AG09319 (cell line): ENCODE measurements around the gene EFHD1.
"Not testable (repeated sequence)": the region's sequence is repeated elsewhere in the genome, so short reads cannot be mapped to it uniquely, and the experiment has no call there.

ENCODE experiments used
- DNase-seq: peaks from one replicate; pipeline ENCODE4 v3.0.0-alpha.2; 2010; ENCODE audit warnings: low read depth; ENCODE audit errors: extremely low read depth
- CTCF ChIP-seq: IDR thresholded peaks from 2 replicates; pipeline ENCODE4 v1.5.1; 2011; ENCODE audit warnings: low read depth, mild to moderate bottlenecking, inconsistent platforms, low read length, moderate library complexity

The EFHD1 gene

DNA sequence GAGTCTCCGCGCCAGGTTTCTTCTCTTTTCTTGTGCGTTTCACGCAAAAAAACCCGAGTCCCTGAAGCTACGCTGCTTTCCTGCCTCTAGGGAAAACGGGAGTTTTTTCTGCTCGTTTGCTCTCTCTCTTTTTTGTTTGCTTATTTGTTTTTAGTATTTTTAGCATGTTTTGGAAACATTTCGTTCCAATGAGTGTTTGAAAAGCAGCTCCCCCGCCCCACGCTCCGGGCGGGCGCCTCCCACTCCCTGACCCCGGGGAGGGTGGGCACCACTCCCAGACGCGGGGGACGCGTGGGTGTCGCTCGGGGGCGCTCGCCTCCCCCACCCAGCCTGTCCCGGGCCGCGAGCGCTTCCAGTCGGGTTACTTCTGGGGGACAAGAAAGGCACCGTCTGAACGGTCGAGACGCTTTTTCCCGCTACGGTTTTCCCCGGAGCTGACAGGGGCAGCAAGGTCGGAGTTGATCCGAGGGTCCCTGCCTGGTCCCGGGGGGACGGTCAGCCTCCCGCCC, 446 bp upstream of the EFHD1 start:
- no peak for DNase-seq
- TF ChIP-seq CTCF = no peak; the same call in 1 of the 2 replicates

GRCh38 chr2:232634206-232635150, 1.1 kb downstream of the EFHD1 start:
- no peak for TF ChIP-seq CTCF
- DNase-seq = no peak

DNA sequence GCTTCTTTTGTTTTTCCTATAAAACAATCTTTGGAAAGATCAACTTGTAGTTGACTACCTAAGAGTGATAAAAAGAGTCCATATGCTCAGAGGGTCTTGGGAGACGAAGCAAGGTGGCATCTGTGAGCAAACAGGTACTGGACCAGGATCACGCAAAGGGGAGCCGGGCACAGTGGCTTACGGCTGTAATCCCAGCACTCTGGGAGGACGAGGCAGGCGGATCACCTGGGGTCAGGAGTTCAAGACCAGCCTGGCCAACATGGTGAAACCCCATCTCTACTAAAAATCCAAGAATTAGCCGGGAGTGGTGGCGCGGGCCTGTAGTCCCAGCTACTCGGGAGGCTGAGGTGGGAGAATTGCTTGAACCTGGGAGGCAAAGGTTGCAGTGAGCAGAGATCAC, 2.0 kb downstream of the EFHD1 start:
- not testable (repeated sequence) for DNase-seq

- TF ChIP-seq CTCF = no peak
- DNase-seq = no peak
These were observed 2.4 kb downstream of the EFHD1 start for GRCh38 chr2:232635820-232636219.

GRCh38 chr2:232636788-232637420, 3.5 kb downstream of the EFHD1 start:
- no peak for TF ChIP-seq CTCF
- DNase-seq = no peak

DNA sequence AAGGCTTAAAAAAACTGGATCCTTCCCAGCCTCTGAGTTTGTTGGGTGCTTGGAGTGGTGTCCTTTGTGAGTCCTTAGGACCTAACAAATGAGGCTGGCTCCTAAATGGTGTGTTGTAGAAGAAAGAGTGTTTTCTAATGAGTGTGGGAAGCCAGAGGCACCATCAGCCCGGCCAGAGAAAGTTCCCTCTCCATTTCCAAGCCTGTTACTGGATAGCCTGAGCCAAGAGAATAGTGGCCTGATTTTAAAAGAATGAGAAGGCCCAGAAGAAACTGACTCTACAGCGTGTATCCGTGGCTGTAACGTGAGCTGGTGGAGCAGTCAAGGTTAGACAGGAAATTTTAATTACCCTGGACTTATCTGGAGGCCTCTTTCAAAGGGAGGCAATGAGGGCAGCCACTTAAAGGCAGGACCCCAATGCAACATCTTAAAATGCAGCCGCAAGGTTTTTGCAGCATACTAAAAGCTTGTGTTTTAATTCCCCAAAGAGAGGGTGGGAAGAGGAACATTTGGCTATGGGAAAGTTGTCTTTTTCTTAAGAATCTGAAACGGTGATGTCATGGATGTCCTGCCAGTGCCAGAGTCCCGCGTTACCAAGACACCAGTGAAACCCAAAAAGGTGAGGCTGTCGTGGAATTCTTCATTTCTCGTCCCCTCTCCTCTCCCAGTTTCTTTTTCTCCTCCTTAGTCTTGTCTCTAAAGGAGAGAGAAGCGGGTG, 4.6 kb downstream of the EFHD1 start:
- DNase-seq = no peak
- TF ChIP-seq CTCF = no peak

DNA sequence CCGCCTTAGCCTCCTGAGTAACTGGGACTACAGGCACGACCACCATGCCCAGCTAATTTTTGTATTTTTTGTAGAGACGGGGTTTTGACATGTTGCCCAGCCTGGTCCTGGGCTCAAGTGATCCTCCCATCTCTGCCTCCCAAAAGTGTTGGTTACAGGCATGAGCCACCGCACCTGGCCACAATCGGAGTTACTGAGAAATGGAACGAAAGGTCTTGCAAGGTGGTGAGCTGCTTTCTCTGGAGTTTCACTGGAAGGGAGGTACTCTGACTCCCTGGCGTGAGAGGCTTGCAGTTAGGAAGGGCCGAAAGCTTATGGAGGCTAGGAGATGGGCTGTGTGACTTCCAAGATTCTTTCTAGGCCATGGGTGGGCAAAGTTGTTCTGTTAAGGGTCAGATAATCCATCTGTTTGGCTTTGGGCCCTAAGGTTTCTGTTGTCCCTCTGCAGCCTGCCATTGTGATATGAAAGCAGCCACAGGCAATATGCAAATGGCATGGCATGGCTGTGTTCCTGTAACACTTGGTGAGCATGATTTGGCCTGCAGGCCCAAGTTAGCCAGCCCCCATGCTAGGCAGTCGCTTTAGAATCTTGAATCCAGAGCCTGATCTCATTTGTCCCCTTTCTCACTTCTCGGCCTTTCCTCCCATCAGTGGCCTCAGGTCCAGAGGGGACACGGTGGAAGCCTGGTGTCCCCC, 7.9 kb downstream of the EFHD1 start:
- TF ChIP-seq CTCF = no peak
- no peak for DNase-seq
